Measurements from ENCODE around the gene TMEM186.

- TF ChIP-seq ARNTL (CRISPR knock-in tag; IDR thresholded peaks at IDR 0.05; ENCODE audit: borderline replicate concordance, low read depth) (no peak), TCF4 (CRISPR knock-in tag; IDR thresholded peaks at IDR 0.05; ENCODE audit: borderline replicate concordance) (no peak), PPARA (CRISPR knock-in tag; IDR thresholded peaks at IDR 0.05; ENCODE audit: borderline replicate concordance) (no peak), CREB5 (CRISPR knock-in tag; IDR thresholded peaks at IDR 0.05; ENCODE audit: low read depth) (no peak), PATZ1 (CRISPR knock-in tag; IDR thresholded peaks at IDR 0.05; ENCODE audit: borderline replicate concordance) (no peak), SNAI2 (CRISPR knock-in tag; IDR thresholded peaks at IDR 0.05) (no peak), ZFP30 (CRISPR knock-in tag; IDR thresholded peaks at IDR 0.05) (no peak), ZNF70 (CRISPR knock-in tag; IDR thresholded peaks at IDR 0.05) (no peak), ESRRG (CRISPR knock-in tag; IDR thresholded peaks at IDR 0.05) (no peak)
Observed at GRCh38 chr16:8796469-8797363, 723 bp downstream of the TMEM186 start.

Data from SK-N-SH treated with all-trans-retinoic acid at 6 μM for 48 hours (cell line).